Mesenchymal stem cell (in vitro differentiated cells and primary cell): ENCODE data around the gene IFNL2.

Experiments
- DNase-seq: peaks from one replicate; pipeline ENCODE4 v3.0.0-alpha.2; 2013
- H2AFZ ChIP-seq: one replicate; pipeline ENCODE4 v1.6.1; 2013; ENCODE audit warnings: low read depth, mild to moderate bottlenecking, control low read depth, inconsistent platforms, low read length, moderate library complexity
- H2AK5ac ChIP-seq: 2 replicates; pipeline ENCODE4 v1.6.1; 2013; ENCODE audit warnings: low read length, moderate library complexity, mild to moderate bottlenecking, inconsistent platforms; ENCODE audit not compliant: severe bottlenecking
- H2BK120ac ChIP-seq: one replicate; pipeline ENCODE4 v1.6.1; 2013; ENCODE audit warnings: low read depth, mild to moderate bottlenecking, inconsistent platforms, low read length, moderate library complexity
- H2BK12ac ChIP-seq, 2 experiments: one replicate each; pipeline ENCODE4 v1.6.1; 2013; ENCODE audit warnings: inconsistent platforms in 2 of 2, low read length in 2 of 2, mild to moderate bottlenecking in 2 of 2, moderate library complexity in 2 of 2, control low read depth in 1 of 2
- H2BK15ac ChIP-seq: one replicate; pipeline ENCODE4 v1.6.1; 2013; ENCODE audit warnings: mild to moderate bottlenecking, low read depth, inconsistent platforms; ENCODE audit not compliant: poor library complexity, severe bottlenecking
- H2BK5ac ChIP-seq: 2 replicates; pipeline ENCODE4 v1.6.1; 2013; ENCODE audit warnings: low read depth, mild to moderate bottlenecking, low read length, control low read depth, inconsistent platforms; ENCODE audit not compliant: poor library complexity, severe bottlenecking
- H3K14ac ChIP-seq, 2 experiments: one replicate each; pipeline ENCODE4 v1.6.1; 2013; ENCODE audit warnings: inconsistent platforms in 2 of 2, low read length in 2 of 2, control low read depth in 1 of 2, mild to moderate bottlenecking in 1 of 2, moderate library complexity in 1 of 2
- H3K18ac ChIP-seq, 2 experiments: one replicate each; pipeline ENCODE4 v1.6.1; 2013; ENCODE audit warnings: inconsistent platforms in 2 of 2, low read length in 2 of 2, control low read depth in 1 of 2, low read depth in 1 of 2, mild to moderate bottlenecking in 1 of 2
- H3K23ac ChIP-seq, 2 experiments: one replicate each; pipeline ENCODE4 v1.6.1; 2013; ENCODE audit warnings: inconsistent platforms in 2 of 2, low read length in 2 of 2, mild to moderate bottlenecking in 2 of 2, moderate library complexity in 2 of 2, control low read depth in 1 of 2
- H3K27ac ChIP-seq: 2 replicates; pipeline ENCODE4 v1.5.1; 2013; ENCODE audit warnings: mild to moderate bottlenecking, moderate library complexity, low read length, control low read depth, inconsistent platforms; ENCODE audit not compliant: poor library complexity, severe bottlenecking
- H3K27me3 ChIP-seq, 2 experiments: 2 replicates each; pipeline versions ENCODE4 v1.6.1 to v1.7.0; 2013; ENCODE audit warnings: low read length in 2 of 2, mild to moderate bottlenecking in 2 of 2, moderate library complexity in 2 of 2, control low read depth in 1 of 2, inconsistent platforms in 1 of 2; ENCODE audit not compliant: control insufficient read depth in 1 of 2, insufficient read depth in 1 of 2
- H3K36me3 ChIP-seq, 2 experiments: 2 replicates each; pipeline versions ENCODE4 v1.6.1 to v1.7.0; 2013; ENCODE audit warnings: low read length in 2 of 2, control low read depth in 1 of 2, inconsistent platforms in 1 of 2, low read depth in 1 of 2, mild to moderate bottlenecking in 1 of 2; ENCODE audit not compliant: insufficient read depth in 2 of 2, control insufficient read depth in 1 of 2
- H3K4ac ChIP-seq, 2 experiments: one replicate each; pipeline ENCODE4 v1.6.1; 2013; ENCODE audit warnings: inconsistent platforms in 2 of 2, low read length in 2 of 2, mild to moderate bottlenecking in 2 of 2, moderate library complexity in 2 of 2, control low read depth in 1 of 2, low read depth in 1 of 2
- H3K4me1 ChIP-seq: 2 replicates; pipeline ENCODE4 v1.6.1; 2013; ENCODE audit warnings: low read depth, low read length, control low read depth; ENCODE audit not compliant: control insufficient read depth, insufficient read depth
- H3K4me2 ChIP-seq: 2 replicates; pipeline ENCODE4 v1.6.1; 2013; ENCODE audit warnings: low read length, mild to moderate bottlenecking, inconsistent platforms; ENCODE audit not compliant: poor library complexity, severe bottlenecking
- H3K4me3 ChIP-seq, 2 experiments: 2 replicates each; pipeline versions ENCODE4 v1.5.1 to v1.7.0; 2013; ENCODE audit warnings: low read length in 2 of 2, mild to moderate bottlenecking in 2 of 2, control low read depth in 1 of 2, low read depth in 1 of 2; ENCODE audit not compliant: insufficient read depth in 1 of 2
- H3K79me1 ChIP-seq: replicated peaks from 2 replicates; pipeline ENCODE4 v1.6.1; 2013; ENCODE audit warnings: mild to moderate bottlenecking, control low read depth, low read length, inconsistent platforms; ENCODE audit not compliant: poor library complexity, severe bottlenecking
- H3K9ac ChIP-seq: 2 replicates; pipeline ENCODE4 v1.7.0; 2013; ENCODE audit warnings: mild to moderate bottlenecking, low read length, moderate library complexity
- H3K9me3 ChIP-seq: 2 replicates; pipeline ENCODE4 v1.7.0; 2013; ENCODE audit warnings: mild to moderate bottlenecking, low read length; ENCODE audit not compliant: control insufficient read depth
- H4K8ac ChIP-seq: one replicate; pipeline ENCODE4 v1.6.1; 2013; ENCODE audit warnings: inconsistent platforms, mild to moderate bottlenecking, low read length, moderate library complexity
- H4K91ac ChIP-seq: one replicate; pipeline ENCODE4 v1.6.1; 2013; ENCODE audit warnings: mild to moderate bottlenecking, low read length, inconsistent platforms
- WGBS: methylation state at CpG from one replicate; pipeline ENCODE4 v1.1.7; 2013; ENCODE audit warnings: mixed read lengths; 5-methylcytosine and 5-hydroxymethylcytosine counted together

The IFNL2 gene

DNA sequence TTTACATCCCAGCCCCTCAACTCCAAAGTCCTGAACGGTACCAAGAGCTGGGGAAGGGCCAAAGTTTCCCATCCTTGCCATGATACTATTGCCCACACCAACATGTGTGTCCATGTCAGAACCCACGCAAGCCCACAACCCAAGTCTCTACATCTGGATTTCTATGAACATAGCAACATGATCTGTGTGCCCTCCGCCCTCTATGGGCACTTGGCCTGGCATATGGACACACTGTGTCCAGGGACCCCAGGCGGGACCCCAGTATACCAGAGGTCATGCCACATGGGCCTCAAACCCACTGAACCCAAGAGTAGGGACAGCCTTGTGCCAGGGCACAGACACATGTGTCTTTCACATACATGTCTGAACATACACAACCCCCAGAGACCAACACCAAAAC lies 50.5 kb downstream of the IFNL2 start:
- Histone ChIP-seq H3K18ac (no peak overlapping the region), H3K23ac (no peak overlapping the region), H2BK5ac (no peak overlapping the region), H3K36me3 (peaks cover 0 to 8% of the 10 kb centered on the region in 2 experiments), H4K8ac (no peak overlapping the region), H3K79me1 (no peaks in the 10 kb centered on the region), H3K9me3 (no peaks in the 10 kb centered on the region), H3K9ac (no peak overlapping the region), H3K14ac (no peak overlapping the region), H2AK5ac (no peak overlapping the region), H3K27me3 (peaks cover 39 to 43% of the 10 kb centered on the region in 2 experiments), H3K4me2 (no peak overlapping the region), H3K4me3 (no peak overlapping the region), H2BK15ac (no peak overlapping the region), H2BK12ac (no peak overlapping the region), H3K4me1 (peaks cover 9% of the 10 kb centered on the region), H3K4ac (no peak overlapping the region), H2BK120ac (no peak overlapping the region), H4K91ac (no peak overlapping the region), H2AFZ (no peak overlapping the region), H3K27ac (no peak overlapping the region)
- DNase-seq = no peak
- 85% methylated on average over 4 of the region's 4 CpGs for WGBS

DNA sequence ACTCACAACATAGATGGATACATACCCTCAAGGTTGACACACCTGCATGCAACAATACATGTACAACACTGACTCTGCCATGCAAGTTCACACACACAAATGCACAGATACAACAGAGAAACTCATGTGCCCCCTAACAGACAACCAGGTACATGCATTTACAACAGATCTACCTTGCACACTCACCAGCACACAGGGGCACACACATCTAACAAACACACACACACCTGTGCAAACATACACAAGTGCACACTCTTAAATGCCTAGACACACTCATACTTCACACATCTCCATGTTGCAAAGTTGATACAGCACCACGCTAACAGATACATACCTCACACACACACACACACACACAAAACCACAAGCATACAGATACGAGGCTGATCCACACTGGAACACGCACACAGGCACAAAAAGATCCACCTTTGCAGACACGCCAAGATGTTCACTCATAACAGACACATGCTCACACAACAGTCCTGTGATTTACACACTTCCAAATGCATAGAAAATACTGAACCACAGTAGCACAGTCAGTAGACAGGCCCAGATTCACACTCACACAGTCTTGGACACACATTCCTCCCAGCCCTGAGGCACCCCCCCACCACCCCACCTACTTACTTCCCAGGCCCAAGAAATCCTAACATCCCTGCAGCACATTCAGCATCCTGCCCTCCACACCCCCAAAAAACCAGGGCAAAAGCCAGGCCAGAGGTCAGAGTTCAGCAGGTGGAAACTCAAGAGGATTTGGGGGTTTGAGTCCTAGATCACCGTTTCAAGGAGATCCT lies 51.1 kb downstream of the IFNL2 start:
- H3K79me1 ChIP-seq = no peaks in the 10 kb centered on the region
- peaks cover 9% of the 10 kb centered on the region for H3K4me1 ChIP-seq
- no peaks in the 10 kb centered on the region for H3K9me3 ChIP-seq
- no peak overlapping the region for H3K14ac ChIP-seq
- WGBS = 93% methylated on average over 4 of the region's 5 CpGs
- no peak overlapping the region for H3K27ac ChIP-seq
- no peak overlapping the region for H2AFZ ChIP-seq
- H4K91ac ChIP-seq = no peak overlapping the region
- no peak for DNase-seq
- no peak overlapping the region for H2BK12ac ChIP-seq
- H3K4ac ChIP-seq = no peak overlapping the region
- H2BK120ac ChIP-seq = no peak overlapping the region
- no peak overlapping the region for H3K9ac ChIP-seq
- H3K36me3 ChIP-seq = peaks cover 0 to 8% of the 10 kb centered on the region in 2 experiments
- H3K4me3 ChIP-seq = no peak overlapping the region
- H2BK5ac ChIP-seq = no peak overlapping the region
- no peak overlapping the region for H2AK5ac ChIP-seq
- peaks cover 39 to 43% of the 10 kb centered on the region in 2 experiments for H3K27me3 ChIP-seq
- H4K8ac ChIP-seq = no peak overlapping the region
- H3K23ac ChIP-seq = no peak overlapping the region
- no peak overlapping the region for H3K18ac ChIP-seq
- no peak overlapping the region for H2BK15ac ChIP-seq
- no peak overlapping the region for H3K4me2 ChIP-seq
